HL-60/S4 (cell line): ENCODE measurements around the gene RABAC1.

Source experiments
- in situ Hi-C: fragments of 300-500 bp; cut with MboI; formaldehyde crosslinking; loops from 2 replicates; pipeline ENCODE4 v1.14.3; 2022; ENCODE audit warnings: low sequenced_read_pairs

Gene RABAC1

DNA sequence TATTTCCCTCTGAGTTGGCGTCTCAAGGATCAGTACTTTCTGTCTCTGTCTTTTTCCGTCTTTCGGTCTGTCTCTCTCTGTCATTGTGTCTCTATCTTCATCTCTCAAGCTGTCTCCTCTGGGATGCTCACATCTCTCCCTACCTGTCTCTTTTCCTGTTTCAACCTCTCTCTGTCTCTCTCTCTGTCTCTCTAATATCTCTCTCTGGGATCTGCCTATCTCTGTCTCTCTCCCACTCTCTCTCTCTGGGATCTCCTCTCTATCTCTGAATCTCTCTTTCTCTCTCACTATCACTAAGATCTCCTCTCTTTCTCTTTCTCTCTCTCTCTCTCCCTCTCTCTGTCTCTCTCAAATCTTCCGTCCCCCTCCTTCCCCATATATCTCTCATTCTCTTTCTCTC lies 30.9 kb upstream of the RABAC1 start:
- in situ Hi-C loops: no loop called here

DNA sequence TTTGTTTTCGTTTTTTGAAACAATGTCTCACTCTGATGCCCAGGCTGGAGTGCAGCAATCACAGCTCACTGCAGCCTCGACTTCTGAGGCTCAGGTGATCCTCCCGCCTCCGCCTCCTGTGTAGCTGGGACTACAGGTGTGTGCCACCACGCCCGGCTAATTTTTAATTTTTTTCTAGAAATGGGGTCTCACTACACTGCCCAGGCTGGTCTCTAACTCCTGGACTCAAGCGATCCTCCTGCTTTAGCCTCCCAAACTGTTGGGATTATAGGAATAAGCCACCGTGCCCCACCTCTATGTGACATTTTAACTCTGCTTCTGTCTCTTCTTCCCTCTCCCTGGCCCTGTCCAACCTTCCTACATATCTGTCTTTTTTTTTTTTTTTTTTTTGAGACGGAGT lies 29.8 kb upstream of the RABAC1 start:
- in situ Hi-C loops: no loop called here

DNA sequence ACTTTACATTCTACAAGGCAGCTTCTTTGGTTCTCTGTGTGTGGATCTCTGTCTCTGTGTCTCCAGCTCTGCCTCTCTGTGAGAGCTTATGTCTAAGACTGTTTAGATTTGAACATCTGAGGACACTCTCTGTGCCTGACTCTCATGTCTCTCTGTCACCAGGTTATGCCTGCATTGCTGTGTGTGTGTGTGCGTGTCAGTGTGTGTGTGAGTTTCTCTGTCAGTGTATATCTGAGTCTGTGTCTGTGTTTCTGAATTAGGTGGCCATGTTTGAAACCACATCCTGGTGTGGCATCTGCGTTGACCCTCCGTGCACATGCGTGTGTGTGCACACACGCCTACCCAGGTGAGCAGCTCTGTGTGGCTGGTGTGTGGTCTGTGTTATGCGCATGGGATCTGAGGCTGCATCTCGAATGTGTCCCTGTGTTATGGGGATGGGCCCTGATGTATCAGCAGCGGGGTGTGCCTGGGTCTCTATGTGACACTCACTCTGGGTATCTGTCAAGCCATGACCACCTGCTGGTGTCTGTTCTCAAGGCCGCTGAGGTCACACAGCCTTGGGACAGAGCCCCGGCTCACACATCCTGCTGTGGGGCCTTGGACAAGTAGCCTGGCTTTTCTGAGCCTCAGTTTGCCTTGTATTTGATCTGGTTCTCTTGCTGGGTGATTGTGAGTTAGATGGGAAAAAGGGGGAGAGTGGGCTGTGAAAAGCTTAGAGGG lies 28.2 kb upstream of the RABAC1 start:
- in situ Hi-C loops: no loop called here

DNA sequence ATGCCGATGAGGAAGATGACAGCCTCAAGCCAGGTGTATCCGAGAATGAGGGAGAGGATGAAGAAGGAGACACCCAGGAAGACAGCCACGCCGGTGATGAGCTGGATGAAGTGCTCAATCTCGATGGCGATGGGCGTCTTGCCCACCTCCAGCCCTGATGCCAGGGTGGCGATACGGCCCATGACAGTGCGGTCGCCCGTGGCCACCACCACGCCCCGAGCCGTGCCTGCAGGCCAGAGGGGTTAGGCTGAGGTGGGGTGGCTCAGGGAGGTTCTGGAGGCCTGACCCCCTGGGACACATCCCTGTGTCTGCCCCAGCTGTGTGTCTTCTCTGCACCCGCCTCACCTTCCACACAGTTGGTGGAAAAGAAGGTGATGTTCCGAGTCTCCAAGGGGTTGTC lies 25.8 kb upstream of the RABAC1 start:
- in situ Hi-C loops: no loop called here

DNA sequence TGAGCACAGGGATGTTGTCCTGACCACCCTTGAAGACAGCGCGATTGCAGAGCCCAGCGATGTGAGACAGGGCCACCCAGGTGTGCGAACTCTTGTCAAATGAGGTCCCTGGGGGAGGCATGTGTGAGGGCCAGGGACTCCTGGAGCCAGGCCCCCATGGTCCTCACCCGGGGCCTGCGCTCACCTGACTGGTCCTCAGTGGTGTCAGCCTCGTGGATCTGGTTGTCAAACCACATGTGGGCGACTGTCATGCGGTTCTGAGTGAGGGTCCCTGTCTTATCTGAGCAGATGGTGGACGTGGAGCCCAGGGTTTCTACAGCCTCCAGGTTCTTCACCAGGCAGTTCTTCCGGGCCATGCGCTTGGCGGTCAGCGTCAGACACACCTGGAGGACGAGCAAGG lies 22.6 kb upstream of the RABAC1 start:
- in situ Hi-C loops: no loop called here

DNA sequence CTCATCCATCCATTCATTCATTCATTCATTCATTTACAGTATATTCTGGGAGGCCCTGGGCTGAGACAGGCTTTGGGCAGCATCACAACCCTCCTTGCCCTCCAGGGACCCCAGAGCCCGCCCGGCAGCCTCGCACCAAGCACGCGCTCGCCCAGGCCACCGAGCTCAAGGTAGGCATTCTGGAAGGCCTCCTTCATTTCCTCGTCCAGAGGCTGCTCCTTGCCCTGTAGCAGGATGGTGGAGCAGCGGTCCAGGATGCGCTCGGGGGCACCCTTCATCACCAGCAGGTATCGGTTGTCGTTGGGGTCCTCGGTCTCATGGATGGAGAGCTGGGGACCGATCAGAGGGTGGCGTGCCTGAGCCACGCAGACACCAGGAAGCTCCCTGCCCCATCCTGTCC lies 19.3 kb upstream of the RABAC1 start:
- in situ Hi-C loops: no loop called here

DNA sequence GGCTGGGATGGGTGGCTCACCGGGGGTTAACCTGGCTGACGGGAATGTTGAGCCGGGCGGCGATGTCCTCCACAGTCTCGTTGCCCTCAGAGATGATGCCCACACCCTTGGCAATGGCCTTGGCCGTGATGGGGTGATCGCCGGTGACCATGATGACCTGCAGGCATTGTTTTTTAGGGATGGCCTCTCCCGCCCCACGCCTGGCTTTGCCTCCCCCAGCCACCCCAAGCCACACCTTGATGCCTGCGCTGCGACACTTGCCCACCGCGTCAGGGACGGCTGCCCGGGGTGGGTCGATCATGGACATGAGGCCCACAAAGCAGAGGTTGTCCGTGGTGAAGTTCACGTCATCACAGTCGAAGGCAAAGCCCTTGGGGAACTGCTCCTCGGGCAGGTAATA lies 18.8 kb upstream of the RABAC1 start:
- in situ Hi-C loops: no loop called here

DNA sequence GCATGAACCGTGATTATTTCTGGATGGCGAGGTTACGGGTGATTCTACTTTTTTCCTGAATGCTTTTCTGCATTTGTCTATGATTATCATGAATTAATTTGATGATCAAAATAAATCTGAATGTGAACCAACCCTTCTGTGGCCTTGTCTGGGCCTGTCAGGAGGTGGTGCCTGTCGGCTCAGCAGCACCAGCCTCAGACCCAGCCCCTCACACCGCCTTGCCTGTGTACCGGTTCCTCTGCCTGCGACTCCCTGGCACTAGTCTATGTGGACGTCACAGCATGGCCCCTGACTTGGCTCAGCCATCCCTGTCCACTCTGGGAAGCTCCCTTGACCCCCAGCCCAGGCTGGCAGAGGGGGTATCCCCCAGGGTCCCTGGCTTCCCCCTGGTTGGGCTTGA lies 15.5 kb upstream of the RABAC1 start:
- in situ Hi-C loops: no loop called here

DNA sequence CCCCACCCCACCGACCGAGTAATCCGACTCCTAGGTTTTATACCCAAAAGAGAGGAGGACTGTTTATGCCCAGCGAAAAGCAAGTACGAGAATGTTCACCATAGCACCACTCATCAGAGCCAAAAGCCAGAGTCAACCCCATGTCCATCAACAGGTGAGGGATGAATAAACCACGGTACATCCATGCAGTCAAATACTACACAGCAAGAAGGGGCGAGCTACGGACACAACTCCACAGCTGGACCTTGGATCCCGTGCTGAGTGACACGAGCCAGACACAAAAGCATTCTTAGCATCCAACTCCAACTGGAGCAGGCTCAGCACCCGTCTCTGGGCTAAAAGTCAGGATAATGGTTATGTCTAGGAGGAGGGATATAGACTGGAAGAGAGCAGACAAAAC lies 12.2 kb upstream of the RABAC1 start:
- in situ Hi-C loops: no loop called here

DNA sequence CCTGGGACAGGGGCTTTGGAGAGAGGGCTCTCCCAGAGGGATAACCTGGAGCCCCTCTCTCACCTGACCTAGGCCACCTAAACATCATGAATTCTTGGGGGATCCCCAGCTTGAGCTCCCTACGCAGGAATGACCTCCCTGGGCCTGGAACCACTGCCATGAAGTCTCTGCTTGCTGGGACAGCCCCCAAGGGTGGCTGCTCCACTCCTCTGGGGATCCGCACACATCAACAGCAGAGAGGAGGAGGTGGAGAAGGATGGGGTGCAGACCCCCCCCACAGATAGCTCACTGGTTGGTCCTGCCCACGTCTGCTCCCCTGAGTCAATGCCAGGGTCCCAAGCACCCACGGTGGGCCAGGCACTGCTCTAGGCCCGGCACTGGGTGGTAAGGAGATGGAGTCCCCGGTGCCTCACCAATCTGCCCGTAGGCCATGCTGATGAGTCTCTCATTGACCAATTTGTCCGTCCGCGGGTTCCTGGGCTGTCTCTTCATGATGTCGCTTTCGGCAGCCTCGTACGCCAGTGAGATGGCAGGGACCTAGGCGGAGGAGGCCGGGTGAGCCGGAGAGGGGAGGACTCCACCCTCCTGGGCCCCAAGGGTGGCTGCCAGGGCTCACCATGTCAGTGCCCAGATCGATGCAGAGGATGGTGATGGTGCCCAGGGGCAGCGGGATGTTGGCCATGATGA lies 10.8 kb upstream of the RABAC1 start:
- in situ Hi-C loops: no loop called here

DNA sequence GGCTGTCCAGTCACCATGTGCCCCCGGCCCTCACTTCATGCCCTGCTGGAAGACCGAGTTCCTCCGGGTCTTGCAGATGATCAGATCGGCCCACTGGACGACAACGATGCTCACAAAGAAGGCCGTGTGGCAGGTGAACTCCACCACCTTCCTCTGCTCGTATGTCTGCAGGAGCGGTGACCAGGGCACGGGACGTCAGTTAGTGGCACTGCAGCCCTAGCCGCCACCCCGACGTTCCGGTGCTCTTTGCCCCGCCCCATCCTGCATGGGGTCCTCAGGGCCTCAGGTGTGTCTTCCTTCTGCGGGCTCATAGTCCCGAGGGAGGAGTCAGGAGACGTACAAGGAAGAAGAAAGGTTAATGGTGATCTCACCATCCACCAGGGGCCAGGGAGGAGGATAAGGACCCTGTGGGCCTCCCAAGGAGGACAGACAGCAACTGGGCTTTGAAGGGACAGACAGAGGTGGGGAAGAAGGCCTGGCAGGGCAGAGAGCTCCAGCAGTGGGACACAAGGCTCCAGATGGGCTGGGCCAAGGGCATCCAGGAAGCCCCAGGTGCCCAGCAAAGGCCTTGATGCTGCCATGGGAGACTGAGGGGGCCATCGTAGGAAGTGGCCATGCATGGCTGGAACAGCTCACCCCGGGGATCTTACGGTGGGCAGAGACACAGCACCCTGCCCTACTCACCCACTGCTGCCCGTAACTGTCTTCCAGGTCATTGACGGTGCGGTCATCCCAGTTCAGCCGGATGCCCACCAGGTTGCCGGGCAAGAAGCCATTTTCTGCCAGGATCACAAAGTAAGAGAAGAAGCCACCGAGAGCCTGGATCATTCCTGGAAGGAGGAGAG lies 9.9 kb upstream of the RABAC1 start:
- in situ Hi-C loops: no loop called here

DNA sequence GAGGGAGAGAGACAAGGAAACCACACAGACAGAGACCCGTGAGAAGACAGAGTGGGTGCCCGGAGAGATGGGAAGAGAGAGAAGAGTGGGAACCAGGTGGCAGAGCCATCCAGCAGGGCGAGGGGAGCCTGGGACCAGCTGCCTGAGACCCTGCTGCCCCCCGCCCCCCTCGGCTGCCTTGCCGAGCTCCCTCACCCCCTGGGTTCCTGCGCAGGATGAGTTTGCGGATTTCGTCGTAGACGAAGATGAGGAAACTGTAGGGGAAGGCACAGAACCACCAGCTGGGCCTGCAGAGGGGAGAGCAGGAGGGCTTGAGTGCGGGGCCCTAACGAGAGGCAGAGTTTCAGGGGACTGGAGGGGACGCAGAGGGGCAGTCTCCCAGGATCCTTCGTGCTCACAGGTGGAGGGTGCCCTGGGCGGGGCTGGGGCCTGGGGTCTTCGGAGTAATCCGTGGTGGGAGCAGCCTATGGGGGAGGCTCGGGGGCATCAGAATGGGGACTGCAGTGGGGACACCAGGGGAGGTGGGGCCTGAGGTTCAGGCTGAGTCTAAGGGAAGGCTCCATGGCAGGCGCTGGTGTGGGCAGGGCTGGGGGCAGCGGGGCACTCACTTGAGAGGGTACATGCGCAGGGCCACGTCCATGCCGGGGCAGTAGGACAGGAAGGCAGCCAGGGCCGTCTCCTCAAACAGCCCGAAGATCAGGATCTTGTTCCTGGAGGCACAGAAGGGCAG lies 8.1 kb upstream of the RABAC1 start:
- in situ Hi-C loops: no loop called here

DNA sequence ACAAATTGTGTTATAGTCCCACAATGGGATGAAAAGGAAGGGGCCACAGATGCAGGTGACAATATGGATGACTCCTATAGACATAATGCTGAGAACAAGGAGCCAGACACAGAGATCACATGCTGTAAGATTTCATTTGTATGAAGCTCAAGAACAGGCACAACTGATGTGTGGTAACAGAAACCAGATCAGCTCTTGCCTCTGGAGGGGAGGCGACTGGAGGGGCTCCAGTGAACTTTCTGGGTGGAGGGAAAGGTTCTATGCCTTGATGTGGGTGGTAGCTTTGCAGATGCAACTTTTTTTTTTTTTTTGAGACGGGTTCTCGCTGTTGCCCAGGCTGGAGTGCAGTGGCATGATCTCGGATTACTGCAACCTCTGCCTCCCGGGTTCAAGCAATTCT lies 6.0 kb upstream of the RABAC1 start:
- in situ Hi-C loops: no loop called here

DNA sequence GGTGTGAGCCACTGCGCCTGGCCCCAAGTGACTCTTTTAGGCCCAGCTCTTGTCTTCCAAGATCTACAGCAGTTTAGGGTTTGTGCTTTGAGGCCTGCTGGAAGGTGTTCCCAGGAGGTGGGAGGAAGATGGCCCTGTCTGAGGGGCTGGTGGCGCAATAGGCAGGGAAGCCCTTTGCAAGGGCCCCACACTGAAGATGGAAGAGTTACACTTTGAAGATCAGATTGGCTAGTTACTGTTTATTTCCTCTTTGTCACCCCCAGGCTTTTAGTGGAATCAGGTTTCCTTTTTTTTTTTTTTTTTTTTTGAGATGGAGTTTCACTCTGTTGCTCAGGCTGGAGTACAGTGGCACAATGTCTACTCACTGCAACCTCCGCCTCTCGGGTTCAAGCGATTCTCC lies 1.9 kb upstream of the RABAC1 start:
- in situ Hi-C loops: no loop called here

DNA sequence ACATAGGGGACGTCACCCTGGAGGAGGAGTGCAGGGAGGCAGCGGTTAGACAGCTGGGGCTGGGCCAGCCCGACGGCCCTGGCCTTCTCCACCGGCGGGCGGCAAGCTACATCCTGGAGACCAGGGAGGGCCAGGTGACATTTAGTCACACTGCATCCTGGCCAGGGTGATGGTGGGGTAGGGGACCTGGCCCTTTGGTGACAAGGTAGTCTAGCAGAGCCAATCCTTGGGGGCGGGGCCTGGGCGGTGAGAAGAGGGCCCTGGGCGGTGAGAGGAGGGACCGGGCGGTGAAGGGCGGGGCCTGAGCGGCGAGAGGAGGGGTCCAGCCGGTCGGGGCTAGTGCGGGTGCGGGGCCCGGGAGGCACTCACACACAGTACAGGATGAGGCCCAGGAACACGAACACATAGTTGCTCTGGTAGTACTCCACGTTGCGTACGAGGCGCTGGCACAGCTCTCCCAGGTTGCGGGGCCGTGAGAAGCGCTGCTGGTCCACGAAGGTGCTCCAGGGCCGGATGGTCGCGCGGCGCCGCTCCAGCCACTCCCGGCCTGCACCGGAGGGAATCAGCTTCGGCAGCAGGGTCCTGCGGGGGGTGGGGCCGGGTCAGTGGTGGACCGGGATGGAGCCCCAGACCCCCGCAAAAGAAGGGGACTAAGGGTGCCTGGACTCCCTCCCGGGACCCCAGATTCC lies 610 bp downstream of the RABAC1 start:
- in situ Hi-C loops: no loop called here

DNA sequence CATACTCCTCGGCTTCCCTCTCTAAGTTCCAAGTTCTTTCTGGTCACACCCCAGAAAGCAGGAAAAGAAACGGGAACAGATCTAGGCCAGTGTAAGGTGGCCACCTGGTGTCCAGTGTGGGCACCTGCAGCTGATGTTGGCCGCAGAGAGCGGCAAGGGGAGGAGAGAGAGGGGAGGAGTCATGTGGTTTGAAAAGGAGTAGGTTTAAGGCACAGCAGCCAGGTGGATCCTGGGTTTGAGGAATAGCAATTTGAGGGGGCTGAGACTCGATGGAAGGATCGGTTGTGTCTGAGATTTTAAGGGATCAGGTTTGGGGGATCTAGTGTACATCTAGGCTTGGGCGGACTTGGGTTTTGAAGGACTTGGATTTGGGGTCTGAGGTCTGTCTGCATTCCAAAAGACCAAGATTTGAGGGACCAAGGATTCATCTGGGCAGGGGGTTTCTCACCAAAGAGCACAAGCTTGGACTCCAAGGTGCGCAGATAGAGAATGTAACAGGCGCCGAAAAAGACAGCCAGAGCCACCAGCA lies 1.2 kb downstream of the RABAC1 start:
- in situ Hi-C loops: no loop called here

DNA sequence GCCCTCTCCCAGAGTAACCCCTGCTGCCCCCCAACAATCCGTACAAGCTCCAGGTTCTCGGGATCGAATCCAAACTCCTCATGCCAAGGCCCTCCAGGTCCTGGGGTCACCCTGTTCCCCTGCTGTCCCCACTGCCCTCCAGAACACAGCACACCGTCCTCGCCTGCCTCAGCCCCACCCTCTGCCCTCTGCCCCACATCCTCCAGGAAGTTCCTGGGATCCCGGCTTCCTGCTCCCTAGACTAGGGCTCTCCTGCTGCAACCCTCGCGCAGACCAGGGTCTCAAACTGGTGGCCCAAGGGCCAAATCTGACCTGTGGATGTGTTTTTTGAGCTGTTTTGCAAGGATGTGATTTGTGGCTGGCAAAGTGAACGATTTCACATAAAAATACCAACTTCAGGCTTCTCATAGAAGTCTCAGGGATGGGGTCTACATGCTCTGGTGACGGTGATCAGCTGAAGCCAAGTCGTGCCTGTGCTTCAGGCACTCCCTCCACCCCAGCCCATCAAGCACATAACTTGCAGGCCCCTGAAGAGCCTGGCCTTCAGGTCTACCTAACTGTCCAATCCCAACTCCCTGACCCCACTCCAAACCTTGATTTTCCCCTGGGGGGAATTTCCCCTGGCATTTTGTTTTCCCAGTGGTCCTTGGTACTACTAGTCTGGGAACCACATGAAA lies 1.8 kb downstream of the RABAC1 start:
- in situ Hi-C loops: no loop called here

DNA sequence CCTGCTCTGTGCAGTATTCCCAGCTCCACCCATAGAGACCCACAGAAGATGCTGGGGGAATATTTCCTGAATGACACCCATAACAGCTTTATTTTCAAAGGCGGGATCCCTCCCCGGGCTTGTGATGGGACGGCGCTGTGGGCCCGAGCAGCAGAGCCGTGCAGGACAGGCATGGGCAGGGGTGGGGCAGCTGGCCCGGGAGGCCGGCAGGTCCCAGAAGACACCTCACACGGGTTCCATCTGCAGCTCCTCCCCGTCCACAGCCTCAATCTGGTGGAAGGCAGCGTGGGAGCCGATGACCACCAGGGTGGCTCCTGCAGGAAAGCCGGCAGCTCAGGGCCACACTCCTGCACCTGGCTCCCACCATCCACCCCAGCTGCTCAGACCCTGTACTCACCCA lies 2.5 kb downstream of the RABAC1 start:
- in situ Hi-C loops: no loop called here

DNA sequence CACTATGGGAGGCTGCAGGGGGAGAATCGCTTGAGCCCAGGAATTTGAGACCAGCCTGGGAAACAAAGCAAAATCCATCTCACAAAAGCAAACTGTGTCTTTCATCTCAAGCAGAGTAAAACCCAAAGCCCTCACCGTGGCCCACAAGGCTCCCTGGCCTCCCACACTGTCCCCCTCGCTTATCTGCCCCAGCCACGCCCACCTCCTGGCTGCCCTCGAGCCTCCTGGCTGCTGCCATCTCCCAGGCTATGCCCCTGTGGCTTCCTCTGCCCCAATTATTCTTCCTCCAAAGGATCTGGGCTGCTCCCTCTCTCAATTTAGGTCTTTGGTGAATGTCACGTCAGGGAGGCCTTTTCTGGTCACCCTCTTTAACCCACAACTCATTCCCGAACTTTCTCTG lies 3.6 kb downstream of the RABAC1 start:
- in situ Hi-C loops: no loop called here

DNA sequence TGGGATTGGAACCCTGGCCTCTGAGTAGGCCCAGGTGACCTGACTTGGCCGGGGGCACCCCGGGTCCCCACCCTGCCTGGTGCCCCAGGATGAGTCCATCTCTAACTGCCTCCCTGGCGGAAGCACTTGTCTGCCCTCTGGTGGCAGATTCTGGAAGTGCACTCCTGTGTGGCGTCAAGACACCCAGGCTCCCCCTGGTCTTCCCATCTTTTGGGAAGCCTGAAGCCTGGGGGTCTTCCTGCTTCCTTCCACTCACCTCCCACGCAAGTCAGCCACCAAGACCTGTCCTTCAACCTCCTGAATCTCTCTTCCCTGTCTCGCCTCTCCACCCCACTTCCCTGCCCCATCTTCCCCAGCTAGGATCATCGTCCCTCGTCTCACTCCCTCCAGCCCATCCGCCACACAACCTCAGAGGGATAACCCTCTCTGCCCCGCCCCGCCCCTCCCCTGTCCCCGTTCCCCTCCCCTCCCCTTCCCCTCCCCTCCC lies 7.4 kb downstream of the RABAC1 start:
- in situ Hi-C loops: no loop called here
